Smooth muscle cell (in vitro differentiated cells): ENCODE data around the gene CAMK4. TPM values are rescaled to one million over a fixed set of nuclear protein-coding genes. Genes with fewer than 3 reads are reported as not detected.

Source experiments
- DNase-seq: peaks from one replicate; lab custom pipeline; 2025; ENCODE audit not compliant: unreplicated experiment; lab: John Stamatoyannopoulos, UW
- H2AFZ ChIP-seq: fragments of 200-600 bp; sonication (generic); 2 replicates; pipeline ENCODE4 v1.6.0; 2016; ENCODE audit warnings: antibody characterized with exemption, low read depth, mild to moderate bottlenecking
- H3F3A ChIP-seq: fragments of 200-600 bp; sonication (generic); 2 replicates; pipeline ENCODE4 v1.6.0; 2017; ENCODE audit warnings: antibody characterized with exemption, low read depth
- H3K27ac ChIP-seq: fragments of 200-600 bp; sonication (generic); 2 replicates; pipeline ENCODE4 v1.5.1; 2016; ENCODE audit warnings: low read depth, mild to moderate bottlenecking
- H3K27me3 ChIP-seq: fragments of 200-600 bp; sonication (generic); 2 replicates; pipeline ENCODE4 v1.6.1; 2016; ENCODE audit warnings: low read depth, mild to moderate bottlenecking
- H3K36me3 ChIP-seq: fragments of 200-600 bp; sonication (generic); 2 replicates; pipeline ENCODE4 v1.5.1; 2016; ENCODE audit warnings: low read depth
- H3K4me1 ChIP-seq: fragments of 200-600 bp; sonication (generic); 2 replicates; pipeline ENCODE4 v1.5.1; 2016; ENCODE audit warnings: low read depth
- H3K4me2 ChIP-seq: fragments of 200-600 bp; sonication (generic); 2 replicates; pipeline ENCODE4 v1.6.0; 2016; ENCODE audit warnings: mild to moderate bottlenecking
- H3K4me3 ChIP-seq: fragments of 200-600 bp; sonication (generic); 2 replicates; pipeline ENCODE4 v1.5.1; 2016; ENCODE audit warnings: mild to moderate bottlenecking
- H3K79me2 ChIP-seq: fragments of 200-600 bp; sonication (generic); 2 replicates; pipeline ENCODE4 v1.6.0; 2016; ENCODE audit warnings: low read depth, mild to moderate bottlenecking
- H3K9ac ChIP-seq: fragments of 200-600 bp; sonication (generic); 2 replicates; pipeline ENCODE4 v1.6.0; 2016; ENCODE audit warnings: low read depth
- H3K9me3 ChIP-seq: fragments of 200-600 bp; sonication (generic); replicated peaks from 2 replicates; pipeline ENCODE4 v1.5.1; 2016; ENCODE audit warnings: low read depth
- H4K20me1 ChIP-seq: fragments of 200-600 bp; sonication (generic); 2 replicates; pipeline ENCODE4 v1.6.0; 2016; ENCODE audit warnings: low read depth
- WGBS: methylation state at CpG from one replicate; pipeline ENCODE4 v1.1.7; 2016; ENCODE audit warnings: low lambda C conversion rate; 5-methylcytosine and 5-hydroxymethylcytosine counted together
- polyA plus RNA-seq: library from polyadenylated mRNA; unstranded; fragments of >200 nt; fragmentation: Nextera tagmentation; extraction: Ambion mirVana; gene quantifications from 2 replicates; pipeline ENCODE4 v1.2.1, GENCODE V29; 2016
- total RNA-seq: library from RNA; depleted of rRNA; stranded (reverse); fragments of >200 nt; gene quantifications from 2 replicates; pipeline ENCODE4 v1.2.3, GENCODE V29; 2014
- TF ChIP-seq, protein P1 (sequence below): fragments of 200-600 bp; sonication (generic); IDR thresholded peaks from 2 replicates; pipeline ENCODE4 v1.5.1; 2017; ENCODE audit warnings: borderline replicate concordance, mild to moderate bottlenecking, antibody characterized with exemption; ENCODE audit not compliant: insufficient read depth, poor library complexity, severe bottlenecking

CAMK4 gene
- total and polyA plus RNA-seq, 2 experiments from 2014 or later = 1.1 to 3.6 TPM

DNA sequence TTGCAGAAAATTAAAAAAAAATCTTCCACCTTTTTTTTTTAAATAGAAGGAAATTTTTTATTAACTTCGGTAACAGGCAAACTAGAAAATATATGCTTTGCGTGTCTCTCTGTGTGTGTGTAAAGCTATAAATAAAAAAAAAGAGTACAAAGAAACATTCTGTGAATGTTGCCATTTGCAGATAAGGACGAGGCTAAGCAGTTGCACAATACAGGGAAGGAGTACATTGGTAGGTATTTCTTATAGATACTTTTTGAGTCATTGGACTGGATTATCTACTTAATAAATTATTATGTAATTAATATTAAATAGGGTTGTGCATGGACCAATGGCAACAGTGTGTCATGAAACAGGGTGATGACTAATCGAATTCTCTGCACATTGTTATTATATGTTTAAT is 102.4 kb downstream of the CAMK4 start:
- H4K20me1 ChIP-seq = no peaks in the 10 kb centered on the region
- no peaks in the 10 kb centered on the region for H3K9me3 ChIP-seq
- DNase-seq = no peak
- WGBS = 86% methylated on average over 4 of the region's 4 CpGs
- TF ChIP-seq, protein P1, sequence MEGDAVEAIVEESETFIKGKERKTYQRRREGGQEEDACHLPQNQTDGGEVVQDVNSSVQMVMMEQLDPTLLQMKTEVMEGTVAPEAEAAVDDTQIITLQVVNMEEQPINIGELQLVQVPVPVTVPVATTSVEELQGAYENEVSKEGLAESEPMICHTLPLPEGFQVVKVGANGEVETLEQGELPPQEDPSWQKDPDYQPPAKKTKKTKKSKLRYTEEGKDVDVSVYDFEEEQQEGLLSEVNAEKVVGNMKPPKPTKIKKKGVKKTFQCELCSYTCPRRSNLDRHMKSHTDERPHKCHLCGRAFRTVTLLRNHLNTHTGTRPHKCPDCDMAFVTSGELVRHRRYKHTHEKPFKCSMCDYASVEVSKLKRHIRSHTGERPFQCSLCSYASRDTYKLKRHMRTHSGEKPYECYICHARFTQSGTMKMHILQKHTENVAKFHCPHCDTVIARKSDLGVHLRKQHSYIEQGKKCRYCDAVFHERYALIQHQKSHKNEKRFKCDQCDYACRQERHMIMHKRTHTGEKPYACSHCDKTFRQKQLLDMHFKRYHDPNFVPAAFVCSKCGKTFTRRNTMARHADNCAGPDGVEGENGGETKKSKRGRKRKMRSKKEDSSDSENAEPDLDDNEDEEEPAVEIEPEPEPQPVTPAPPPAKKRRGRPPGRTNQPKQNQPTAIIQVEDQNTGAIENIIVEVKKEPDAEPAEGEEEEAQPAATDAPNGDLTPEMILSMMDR = no peak
- H3K9ac ChIP-seq = no peak overlapping the region
- H3K27me3 ChIP-seq = no peaks in the 10 kb centered on the region
- H3K4me3 ChIP-seq = no peak overlapping the region
- no peaks in the 10 kb centered on the region for H3K36me3 ChIP-seq
- H3K4me2 ChIP-seq = no peak overlapping the region
- H3K79me2 ChIP-seq = no peaks in the 10 kb centered on the region
- no peaks in the 10 kb centered on the region for H3F3A ChIP-seq
- H3K4me1 ChIP-seq = no peaks in the 10 kb centered on the region
- H2AFZ ChIP-seq = no peak overlapping the region
- H3K27ac ChIP-seq = no peak overlapping the region

DNA sequence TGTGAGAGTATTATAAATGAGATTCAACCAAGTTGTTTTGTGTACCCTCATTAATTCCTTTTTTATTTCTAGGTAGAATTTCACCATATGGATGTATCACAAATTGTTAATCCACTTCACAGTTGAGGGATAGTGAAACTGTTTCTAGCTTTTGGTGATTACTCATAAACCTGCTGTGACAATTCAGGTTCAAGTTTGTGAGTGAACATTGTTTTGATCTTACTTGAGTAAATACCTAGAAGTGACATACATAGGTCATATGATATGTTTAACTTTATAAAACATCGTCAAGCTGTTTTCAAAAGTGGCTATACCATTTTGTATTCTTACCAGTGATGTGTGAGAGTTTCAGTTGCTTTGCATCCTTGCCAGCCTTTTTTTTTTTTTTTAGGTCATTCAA is 112.9 kb downstream of the CAMK4 start:
- Histone ChIP-seq H4K20me1 (no peaks in the 10 kb centered on the region), H3K9me3 (no peaks in the 10 kb centered on the region), H3K27ac (no peak overlapping the region), H3K4me1 (no peaks in the 10 kb centered on the region), H3K36me3 (no peaks in the 10 kb centered on the region), H3K79me2 (no peaks in the 10 kb centered on the region), H3K4me3 (no peak overlapping the region), H3K9ac (no peak overlapping the region), H3K4me2 (no peak overlapping the region), H3K27me3 (no peaks in the 10 kb centered on the region), H3F3A (no peaks in the 10 kb centered on the region), H2AFZ (no peak overlapping the region)
- WGBS = 85% methylated on average over 1 of the region's 1 CpG
- TF ChIP-seq, protein P1 = no peak
- no peak for DNase-seq

GRCh38 chr5:111337688-111338087 is 113.5 kb downstream of the CAMK4 start:
- no peaks in the 10 kb centered on the region for H3K9me3 ChIP-seq
- no peak overlapping the region for H2AFZ ChIP-seq

DNA sequence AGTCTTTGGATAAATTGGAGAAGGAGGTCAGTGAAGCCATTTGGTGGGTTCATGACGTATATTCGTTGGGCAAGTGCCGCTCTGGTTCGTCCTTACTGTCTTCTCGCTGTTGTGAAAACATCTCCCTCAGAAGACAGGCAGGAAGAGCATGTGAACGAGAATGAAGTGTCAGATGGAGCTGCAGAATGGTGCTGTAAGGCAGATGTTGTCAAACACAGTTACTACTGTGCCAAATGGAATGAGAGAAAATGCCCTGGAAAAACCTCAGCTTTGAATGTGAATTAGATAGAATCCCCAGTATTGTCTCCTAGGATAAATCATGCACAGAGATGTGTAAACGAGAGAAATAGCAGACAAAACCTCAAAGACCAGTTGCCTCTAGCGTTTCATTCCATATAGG is 121.5 kb downstream of the CAMK4 start:
- TF ChIP-seq, protein P1 = no peak
- peak overlapping the region; percentile 27 for H3K27ac ChIP-seq
- H3K4me3 ChIP-seq = no peak overlapping the region
- no peaks in the 10 kb centered on the region for H3F3A ChIP-seq
- H3K4me2 ChIP-seq = no peak overlapping the region
- H3K9me3 ChIP-seq = no peaks in the 10 kb centered on the region
- no peaks in the 10 kb centered on the region for H3K4me1 ChIP-seq
- no peaks in the 10 kb centered on the region for H3K27me3 ChIP-seq
- no peak overlapping the region for H3K9ac ChIP-seq
- 61% methylated on average over 8 of the region's 8 CpGs for WGBS
- H4K20me1 ChIP-seq = no peaks in the 10 kb centered on the region
- no peak overlapping the region for H2AFZ ChIP-seq
- DNase-seq = no peak
- no peaks in the 10 kb centered on the region for H3K36me3 ChIP-seq
- H3K79me2 ChIP-seq = no peaks in the 10 kb centered on the region

More at GRCh38 chr5:111337688-111338087, 113.5 kb downstream of the CAMK4 start:
- no peaks in the 10 kb centered on the region for H3K79me2 ChIP-seq
- no peak for DNase-seq
- no peak overlapping the region for H3K9ac ChIP-seq
- H3K36me3 ChIP-seq = no peaks in the 10 kb centered on the region
- no peaks in the 10 kb centered on the region for H3K4me1 ChIP-seq
- H3K27me3 ChIP-seq = no peaks in the 10 kb centered on the region
- TF ChIP-seq, protein P1 = no peak
- no peaks in the 10 kb centered on the region for H3F3A ChIP-seq
- 45% methylated on average over 2 of the region's 2 CpGs for WGBS
- H4K20me1 ChIP-seq = no peaks in the 10 kb centered on the region
- H3K4me2 ChIP-seq = no peak overlapping the region
- no peak overlapping the region for H3K4me3 ChIP-seq
- H3K27ac ChIP-seq = no peak overlapping the region
